Kidney (tissue), 14 donors: ENCODE data around the gene TET3. TPM values are rescaled to one million over a fixed set of nuclear protein-coding genes. Genes with fewer than 3 reads are reported as not detected.

ENCODE experiments used
- DNase-seq, 5 donors: peaks; one replicate each; pipeline ENCODE4 v3.0.0-alpha.2; 2013 to 2020
- FAIRE-seq: peaks from 2 replicates; lab custom pipeline; 2012; peaks lifted over from hg19 to GRCh38; lab: Jason Lieb, UNC
- H3K27ac ChIP-seq, 2 donors: one replicate each; pipeline ENCODE4 v1.7.0; 2013; ENCODE audit warnings: low read depth in 2 of 2, low read length in 2 of 2, inconsistent platforms in 1 of 2
- H3K27me3 ChIP-seq: one replicate; pipeline ENCODE4 v1.7.1; 2013; ENCODE audit warnings: low read length, inconsistent platforms; ENCODE audit not compliant: control insufficient read depth, insufficient read depth
- H3K36me3 ChIP-seq, 3 donors: one replicate each; pipeline versions ENCODE4 v1.7.0 to v1.7.1; 2013; ENCODE audit warnings: low read length in 3 of 3, control low read depth in 1 of 3, inconsistent platforms in 1 of 3; ENCODE audit not compliant: insufficient read depth in 3 of 3, control insufficient read depth in 2 of 3
- H3K4me1 ChIP-seq, 3 donors: one replicate each; pipeline versions ENCODE4 v1.7.0 to v1.7.1; 2013; ENCODE audit warnings: low read length in 3 of 3, inconsistent platforms in 1 of 3, low read depth in 1 of 3; ENCODE audit not compliant: control insufficient read depth in 2 of 3, insufficient read depth in 2 of 3
- H3K4me3 ChIP-seq, 3 donors: one replicate each; pipeline versions ENCODE4 v1.7.0 to v1.8.1; 2013; ENCODE audit warnings: low read length in 3 of 3, control low read depth in 1 of 3, inconsistent platforms in 1 of 3
- H3K9ac ChIP-seq, 3 donors: one replicate each; pipeline versions ENCODE4 v1.7.0 to v1.7.1; 2013; ENCODE audit warnings: low read length in 3 of 3, control low read depth in 1 of 3, inconsistent platforms in 1 of 3
- H3K9me3 ChIP-seq, 3 donors: one replicate each; pipeline versions ENCODE4 v1.7.0 to v1.7.1; 2013; ENCODE audit warnings: low read length in 3 of 3, control low read depth in 1 of 3, inconsistent platforms in 1 of 3; ENCODE audit not compliant: control insufficient read depth in 2 of 3, insufficient read depth in 1 of 3
- CTCF ChIP-seq: IDR thresholded peaks from 3 replicates; pipeline ENCODE4 v1.5.1; 2012; ENCODE audit warnings: mild to moderate bottlenecking, moderate library complexity, borderline replicate concordance; ENCODE audit not compliant: insufficient read depth; ENCODE audit errors: extremely low read depth
- intact Hi-C: fragments of 100-400 bp; cut with DNase I; formaldehyde crosslinking; loops from one replicate; pipeline ENCODE4 v1.11.1; 2022
- polyA plus RNA-seq: library from polyadenylated mRNA; stranded (reverse); fragments of 350-450 nt; fragmentation: Illumina TruSeq; extraction: RNeasy Lipid Tissue Mini Kit (QIAGEN cat#74804); gene quantifications from one replicate; pipeline ENCODE4 v1.2.3, GENCODE V29; 2014; ENCODE audit warnings: low read depth, low replicate concordance; ENCODE audit not compliant: insufficient read depth
- total RNA-seq: library from RNA; stranded (reverse); fragmentation: NEBNext Ultra II Directional; extraction: Animal tissue kit (Norgen Biotek cat#: 25700); gene quantifications from one replicate; pipeline ENCODE4 v1.2.1, GENCODE V29; 2021
- donor health status: control.
- donor health status: control.
- donor health status: control.
- donor health status: control.
- donor health status: control.
- donor health status: DM: yes; HTN: yes; CAD: no.
- donor health status: Normal renal cell carcinoma (clear cell type).

Gene TET3
- total and polyA plus RNA-seq, 2 donors from 2014 or later = 0.52 to 13.1 TPM

GRCh38 chr2:73972846-73973245 lies 11.9 kb upstream of the TET3 start:
- Histone ChIP-seq H3K4me1 (peaks cover 0 to 13% (median 8%) of the 10 kb centered on the region in 3 donors), H3K9ac (no peak overlapping the region), H3K4me3 (no peak overlapping the region), H3K27ac (no peak overlapping the region), H3K9me3 (no peaks in the 10 kb centered on the region), H3K36me3 (no peaks in the 10 kb centered on the region), H3K27me3 (no peaks in the 10 kb centered on the region)
- no peak for FAIRE-seq
- DNase-seq = no peak
- no peak for TF ChIP-seq CTCF
- intact Hi-C loops = no loop called here

GRCh38 chr2:73975731-73976130 lies 9.0 kb upstream of the TET3 start:
- peaks cover 0 to 8% (median 3%) of the 10 kb centered on the region in 3 donors for H3K4me1 ChIP-seq
- H3K27ac ChIP-seq = no peak overlapping the region
- no peak for FAIRE-seq

GRCh38 chr2:73976803-73977202 lies 7.9 kb upstream of the TET3 start:
- no peaks in the 10 kb centered on the region for H3K9me3 ChIP-seq
- no peak for TF ChIP-seq CTCF
- DNase-seq = no peak
- peaks cover 8% of the 10 kb centered on the region for H3K27me3 ChIP-seq
- no peak overlapping the region for H3K27ac ChIP-seq
- no peaks in the 10 kb centered on the region for H3K36me3 ChIP-seq
- FAIRE-seq = no peak
- H3K9ac ChIP-seq = no peak overlapping the region
- H3K4me3 ChIP-seq = no peak overlapping the region
- intact Hi-C loops = no loop called here
- peaks cover 0 to 9% (median 0%) of the 10 kb centered on the region in 3 donors for H3K4me1 ChIP-seq

More at GRCh38 chr2:73975731-73976130, 9.0 kb upstream of the TET3 start:
- H3K4me3 ChIP-seq = no peak overlapping the region
- H3K36me3 ChIP-seq = no peaks in the 10 kb centered on the region
- H3K9me3 ChIP-seq = no peaks in the 10 kb centered on the region
- H3K9ac ChIP-seq = no peak overlapping the region
- no peak for TF ChIP-seq CTCF
- no peak for DNase-seq
- H3K27me3 ChIP-seq = peaks cover 8% of the 10 kb centered on the region
- intact Hi-C loops = no loop called here

- H3K36me3 ChIP-seq = no peaks in the 10 kb centered on the region
- H3K4me1 ChIP-seq = peaks cover 0 to 7% (median 0%) of the 10 kb centered on the region in 3 donors
- no peaks in the 10 kb centered on the region for H3K9me3 ChIP-seq
- FAIRE-seq (no peak), DNase-seq (no peak)
- H3K9ac ChIP-seq = no peak overlapping the region
- TF ChIP-seq CTCF = no peak
- intact Hi-C loops = no loop called here
- peaks cover 8% of the 10 kb centered on the region for H3K27me3 ChIP-seq
- H3K27ac ChIP-seq = no peak overlapping the region
- no peak overlapping the region for H3K4me3 ChIP-seq
Observed at GRCh38 chr2:73977466-73977865, 7.2 kb upstream of the TET3 start.
